Measurements from ENCODE around the gene EIF2D. TPM values are rescaled to one million over a fixed set of nuclear protein-coding genes. Genes with fewer than 3 reads are reported as not detected.
"Not testable (repeated sequence)": the region's sequence is repeated elsewhere in the genome, so short reads cannot be mapped to it uniquely, and the experiment has no call there.

The EIF2D gene
- total RNA-seq, 1 donor from 2014 or later: 26.4 TPM

DNA sequence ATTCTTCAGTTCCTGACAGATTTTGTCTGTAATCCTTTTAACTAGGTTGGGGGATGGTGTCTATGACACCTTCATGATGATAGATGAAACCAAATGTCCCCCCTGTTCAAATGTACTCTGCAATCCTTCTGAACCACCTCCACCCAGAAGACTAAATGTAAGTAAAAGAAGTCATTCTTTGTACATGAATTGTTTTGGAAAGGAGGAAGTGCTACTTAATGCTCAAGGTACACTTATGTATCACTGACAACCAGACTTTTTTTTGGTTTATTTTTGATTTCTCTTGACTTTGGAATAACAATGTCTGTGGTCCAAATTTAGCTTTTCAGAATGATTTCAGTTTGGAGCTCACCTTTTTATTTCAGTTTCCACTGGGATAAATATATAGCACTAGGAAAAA lies 25.3 kb upstream of the EIF2D start:
- intact Hi-C loops (cut with micrococcal nuclease): no loop called here
- ATAC-seq (no peak), DNase-seq (no peak)

DNA sequence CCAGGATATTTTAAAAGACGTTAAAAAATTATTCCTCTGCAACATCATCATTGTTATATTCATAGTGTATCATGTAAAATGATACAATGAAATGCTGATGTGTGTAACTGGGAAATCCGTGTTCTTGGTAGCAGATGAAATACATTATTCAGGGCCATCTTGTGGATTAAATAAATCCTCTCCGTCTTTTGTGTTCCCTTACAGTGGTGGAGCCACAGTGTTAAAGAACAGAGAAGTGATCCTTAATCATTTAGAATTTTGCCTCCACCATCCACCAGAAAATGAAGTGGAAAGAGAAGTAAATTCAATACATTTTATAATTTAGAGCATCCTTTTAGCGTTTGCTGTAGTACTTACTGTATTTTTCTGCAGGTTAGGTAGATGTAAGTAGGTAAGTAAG lies 24.4 kb upstream of the EIF2D start:
- intact Hi-C loops (cut with micrococcal nuclease): no loop called here
- ATAC-seq: no peak
- no peak for DNase-seq

- DNase-seq (no peak), ATAC-seq (peak; percentile 9)
Measured at GRCh38 chr1:206635978-206636345, 23.7 kb upstream of the EIF2D start.

GRCh38 chr1:206635080-206635977 lies 23.1 kb upstream of the EIF2D start, which contains the start of gene DYRK3:
Gene DYRK3 (plus strand): TSS chr1:206635536. CDS start chr1:206635704, 168 bp downstream.
- ATAC-seq (peak; percentile 98), DNase-seq (peak; percentile 98)
- intact Hi-C loops (cut with micrococcal nuclease): no loop called here

More at GRCh38 chr1:206635978-206636345, 23.7 kb upstream of the EIF2D start:
- intact Hi-C loops (cut with micrococcal nuclease): no loop called here

DNA sequence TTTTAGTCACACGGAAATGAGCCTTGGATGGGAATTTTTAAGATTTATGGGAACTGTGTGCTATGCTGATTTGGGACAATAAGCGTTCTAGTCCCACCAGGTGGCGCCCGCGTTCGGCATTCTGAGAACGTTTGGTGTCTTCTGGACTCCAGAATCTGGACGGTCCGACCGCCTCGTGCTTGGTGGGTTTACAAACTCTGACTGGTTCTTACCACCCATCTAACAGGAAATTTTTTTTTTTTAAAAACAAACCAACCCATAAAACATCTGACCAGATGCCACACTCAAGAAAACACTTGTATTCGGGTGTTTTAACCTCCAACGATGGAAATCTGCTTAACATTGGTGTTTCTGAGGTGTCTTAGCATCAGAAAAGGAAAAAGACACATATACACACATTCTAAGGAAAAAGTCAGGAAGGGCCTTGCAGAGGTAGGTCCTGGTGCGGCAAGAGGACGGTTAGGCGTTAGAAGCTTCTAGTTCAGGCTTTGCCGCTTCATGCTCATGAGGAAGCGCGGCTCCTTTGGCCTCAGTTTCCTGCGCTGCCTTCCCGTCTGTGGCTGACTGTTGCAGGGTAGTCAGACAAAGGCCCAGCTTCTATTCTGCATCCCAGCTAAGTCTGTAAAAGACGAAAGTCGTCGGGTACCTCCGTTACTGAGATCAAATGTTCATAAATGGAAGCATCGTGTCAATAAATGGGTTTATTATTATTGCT lies 22.3 kb upstream of the EIF2D start:
- peak; percentile 72 for ATAC-seq
- peak; percentile 97 for DNase-seq
- intact Hi-C loops (cut with micrococcal nuclease): loop anchor here (5.0 kb wide), 1 partner anchor 278 kb away; no protein-coding TSS in a partner anchor

- no peak for ATAC-seq
- no peak for DNase-seq
- intact Hi-C loops (cut with micrococcal nuclease): loop anchor here (5.0 kb wide), 1 partner anchor 279 kb away; no protein-coding TSS in a partner anchor
Measured at GRCh38 chr1:206633708-206634121, 21.4 kb upstream of the EIF2D start.

DNA sequence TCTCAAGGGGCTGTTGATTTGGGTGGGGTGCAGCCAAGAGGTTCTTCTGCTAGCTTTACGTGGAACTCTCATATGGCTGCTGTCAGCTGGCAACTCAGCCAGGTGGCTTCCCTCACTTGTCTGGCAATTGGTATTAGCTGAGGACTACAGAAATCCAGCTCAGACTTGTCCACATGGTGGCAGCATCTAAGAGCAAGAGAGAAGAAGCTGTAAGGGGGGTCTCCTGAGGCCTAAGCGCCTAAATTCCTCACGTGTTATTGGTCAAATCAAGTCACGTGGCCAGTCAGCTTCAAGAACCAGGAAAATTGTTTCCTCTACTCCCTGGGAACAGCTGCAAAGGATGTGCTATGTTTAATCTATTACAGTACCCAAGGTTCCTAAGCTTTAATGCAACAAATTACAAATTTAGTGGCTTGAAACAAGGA lies 18.8 kb upstream of the EIF2D start:
- intact Hi-C loops (cut with micrococcal nuclease): loop anchor here (5.0 kb wide), 1 partner anchor 281 kb away; no protein-coding TSS in a partner anchor
- peak; percentile 53 for DNase-seq
- ATAC-seq: peak; percentile 48

GRCh38 chr1:206628916-206629315 lies 16.7 kb upstream of the EIF2D start:
- DNase-seq (no peak), ATAC-seq (no peak)
- intact Hi-C loops (cut with micrococcal nuclease): no loop called here

DNA sequence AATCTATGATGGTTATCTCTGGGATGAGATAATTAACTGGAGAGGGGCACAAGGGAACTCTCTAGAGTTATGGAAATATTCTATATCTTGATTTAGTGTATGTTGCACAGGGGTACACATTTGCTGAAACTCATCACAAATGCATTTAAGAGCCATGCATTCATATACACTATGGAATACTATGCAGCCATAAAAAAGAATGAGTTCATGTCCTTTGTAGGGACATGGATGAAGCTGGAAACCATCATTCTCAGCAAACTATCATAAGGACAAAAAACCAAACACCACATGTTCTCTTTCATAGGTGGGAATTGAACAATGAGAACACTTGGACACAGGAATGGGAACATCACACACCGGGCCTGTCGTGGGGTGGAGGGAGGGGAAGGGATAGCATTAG lies 14.1 kb upstream of the EIF2D start:
- ATAC-seq; DNase-seq; intact Hi-C loops (cut with micrococcal nuclease): not testable (repeated sequence)

DNA sequence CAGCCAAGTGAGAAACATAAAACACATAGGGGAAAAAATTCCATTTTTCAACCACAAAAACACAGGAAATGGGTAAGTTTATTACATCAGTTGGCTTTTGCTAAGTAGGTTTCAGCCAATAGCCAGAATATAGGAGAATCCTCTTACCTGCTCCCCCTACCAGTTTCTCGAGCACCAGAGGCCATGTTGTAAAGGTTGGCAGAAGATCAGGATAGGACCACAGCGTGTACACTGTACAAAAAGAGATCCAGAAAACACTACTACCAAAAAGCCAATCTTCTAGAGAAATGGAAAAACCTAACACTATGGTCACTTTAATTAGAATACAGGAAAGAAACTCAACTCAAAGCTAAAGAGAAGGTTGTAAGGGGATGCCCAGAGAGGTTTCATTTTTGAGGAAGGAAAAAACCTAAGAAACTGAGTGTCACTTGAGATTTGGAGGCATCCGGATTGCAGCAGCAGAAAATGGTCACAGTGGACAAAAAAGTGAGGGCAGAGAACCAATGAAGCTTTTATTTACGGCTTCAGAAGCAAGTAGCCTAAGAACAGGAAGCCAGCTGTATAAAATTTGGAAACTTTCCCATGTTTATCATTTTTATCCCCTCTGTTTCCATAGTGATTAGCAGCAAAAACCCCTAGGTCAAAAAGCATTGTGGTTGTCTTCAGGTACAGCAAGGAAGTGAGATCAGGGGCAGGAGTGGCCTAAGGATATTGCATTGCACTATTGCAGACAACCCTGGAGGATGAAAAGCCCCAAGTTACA lies 2.9 kb downstream of the EIF2D start:
- ATAC-seq: no peak
- intact Hi-C loops (cut with micrococcal nuclease): no loop called here
- no peak for DNase-seq

DNA sequence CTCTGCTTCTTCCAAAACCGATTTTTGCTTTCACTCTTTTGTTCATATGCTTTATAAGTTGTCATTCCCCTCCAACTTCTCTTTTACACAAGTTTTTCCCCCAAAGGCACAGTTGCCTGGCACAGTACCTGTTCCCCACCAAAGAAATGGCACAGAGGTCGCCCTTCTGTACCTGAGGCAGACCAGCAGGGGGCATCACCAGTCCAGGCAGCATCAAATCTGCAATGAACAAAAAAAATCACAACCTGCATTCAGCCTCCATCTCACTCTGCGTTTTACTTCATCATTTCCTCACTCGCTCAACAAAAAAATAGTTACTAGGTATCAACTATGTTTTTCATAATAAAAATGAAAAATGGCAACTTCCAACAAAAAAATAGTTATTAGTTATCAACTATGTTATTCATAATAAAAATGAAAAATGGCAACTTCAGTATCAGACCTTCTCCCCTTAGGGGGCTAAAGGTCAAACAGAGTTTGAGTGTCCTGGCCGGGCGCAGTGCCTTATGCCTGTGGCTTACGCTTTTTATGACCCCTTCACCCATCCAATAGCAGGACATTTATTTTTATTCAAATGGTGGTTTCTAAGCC lies 4.1 kb downstream of the EIF2D start:
- intact Hi-C loops (cut with micrococcal nuclease): no loop called here
- ATAC-seq (no peak), DNase-seq (no peak)

DNA sequence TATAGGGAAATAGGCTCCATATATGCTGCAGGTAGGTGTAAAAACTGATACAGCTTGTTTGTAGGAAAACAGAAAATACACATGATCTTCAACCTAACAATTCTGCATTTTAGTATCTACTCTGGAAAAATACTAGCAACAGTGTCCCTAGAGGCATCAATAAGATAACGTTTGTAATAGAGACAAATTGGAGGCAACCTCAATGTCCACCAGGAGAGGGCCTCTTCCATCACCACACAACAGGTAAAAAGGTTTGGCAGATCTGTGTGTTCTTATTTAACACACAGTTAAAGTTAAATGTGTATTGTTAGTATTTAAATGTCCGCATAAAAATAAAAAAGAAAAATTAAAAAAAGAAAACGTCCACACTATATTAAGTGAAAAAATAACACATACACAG lies 5.4 kb downstream of the EIF2D start:
- ATAC-seq (no peak), DNase-seq (no peak)
- intact Hi-C loops (cut with micrococcal nuclease): no loop called here

DNA sequence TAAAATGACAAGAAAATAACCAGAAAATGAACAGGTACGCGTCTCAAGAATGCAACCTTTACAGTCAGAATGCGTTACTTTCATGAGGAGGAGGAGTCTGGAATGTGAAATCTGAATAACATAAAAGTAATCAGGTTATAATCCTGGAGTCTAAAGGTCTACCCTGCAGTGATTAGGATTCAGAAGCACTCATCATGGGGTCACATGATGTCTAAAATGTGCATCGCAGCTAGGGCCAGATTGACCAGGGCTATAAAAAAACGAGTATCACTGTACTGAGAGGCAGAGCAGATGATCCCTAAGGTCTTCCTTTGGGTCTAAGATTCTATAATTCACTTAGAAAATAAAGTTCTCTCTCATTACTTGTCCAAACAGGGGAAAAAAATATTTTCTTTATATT lies 7.4 kb downstream of the EIF2D start:
- no peak for ATAC-seq
- intact Hi-C loops (cut with micrococcal nuclease): no loop called here
- DNase-seq: no peak

DNA sequence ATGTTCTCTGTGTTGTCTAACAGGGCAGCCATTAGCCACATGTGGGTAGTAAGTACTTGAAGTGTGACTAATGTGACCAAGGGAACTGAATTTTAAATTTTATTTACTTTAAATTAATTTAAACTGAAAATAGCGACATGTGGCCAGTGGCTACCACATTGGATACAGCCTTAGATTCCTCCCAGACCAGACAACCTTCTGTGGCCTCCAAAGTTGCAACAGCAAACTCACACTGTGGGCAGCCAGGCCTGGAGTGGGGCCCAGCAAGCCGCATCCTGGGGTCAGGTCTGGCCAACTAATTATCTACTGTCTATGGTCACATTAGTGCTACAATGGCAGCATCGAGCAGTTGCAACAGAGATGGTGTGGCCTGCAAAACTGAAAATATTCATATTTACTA lies 11.7 kb downstream of the EIF2D start:
- DNase-seq (no peak), ATAC-seq (no peak)
- intact Hi-C loops (cut with micrococcal nuclease): no loop called here

DNA sequence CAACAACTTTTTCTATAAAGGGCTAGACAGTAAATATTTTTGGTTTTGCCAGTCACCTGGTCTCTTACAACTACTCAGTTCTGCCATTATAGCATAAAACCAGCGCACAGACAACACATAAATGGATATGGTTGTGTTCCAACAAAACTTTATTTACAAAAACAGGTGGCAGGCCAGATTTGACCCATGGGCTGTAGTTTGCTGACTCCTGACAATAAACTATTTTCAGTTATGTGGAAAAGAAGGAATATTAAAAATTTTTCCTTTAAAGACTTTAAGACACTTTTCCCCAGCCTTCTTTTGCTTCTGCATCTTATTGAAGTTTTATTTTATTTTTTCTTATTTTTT lies 16.0 kb downstream of the EIF2D start:
- ATAC-seq (no peak), DNase-seq (no peak)
- intact Hi-C loops (cut with micrococcal nuclease): no loop called here

GRCh38 chr1:206595581-206596318 lies 16.5 kb downstream of the EIF2D start:
- intact Hi-C loops (cut with micrococcal nuclease): no loop called here
- DNase-seq (no peak), ATAC-seq (no peak)

DNA sequence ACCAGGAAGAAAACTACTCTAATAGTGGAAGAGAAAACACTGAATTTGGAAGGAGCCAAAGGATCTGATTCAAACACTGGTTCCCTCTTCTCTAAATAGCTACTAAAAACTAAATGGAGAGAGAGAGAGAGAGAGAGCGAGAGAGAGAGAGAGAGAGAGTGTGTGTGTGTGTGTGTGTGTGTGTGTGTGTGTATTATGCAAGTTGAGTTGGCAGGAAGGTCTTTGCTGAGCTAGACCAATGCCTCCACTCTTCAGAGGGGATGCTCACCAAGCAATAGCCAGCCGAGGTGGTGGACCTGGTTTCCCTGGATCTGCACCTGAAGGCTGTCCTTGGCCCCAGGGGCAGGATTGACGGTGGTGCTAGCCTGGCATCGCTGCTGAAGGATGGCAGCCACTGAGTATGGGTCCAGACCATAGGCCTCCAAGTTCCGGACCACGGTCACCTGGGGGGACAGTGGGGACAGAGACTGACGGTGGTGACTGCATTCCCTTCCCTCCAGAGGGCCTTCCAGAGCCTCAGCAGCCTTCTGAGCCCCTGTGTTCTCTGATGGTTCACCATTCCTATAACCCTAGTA lies 18.8 kb downstream of the EIF2D start:
- ATAC-seq (no peak), DNase-seq (no peak)
- intact Hi-C loops (cut with micrococcal nuclease): no loop called here

GRCh38 chr1:206591696-206592095 lies 20.6 kb downstream of the EIF2D start:
- DNase-seq (no peak), ATAC-seq (no peak)
- intact Hi-C loops (cut with micrococcal nuclease): no loop called here
